Measurements from ENCODE around the gene NPTX1. TPM values are rescaled to one million over a fixed set of nuclear protein-coding genes. Genes with fewer than 3 reads are reported as not detected.

The NPTX1 gene
- total and polyA plus RNA-seq, 2 donors (not counting 1 experiment from before 2014, with no cell fraction given), result 0.07 to 0.57 TPM

- Histone ChIP-seq H3K27ac (ENCODE audit: low read length in 2 of 2) (no peak overlapping the region), H2AFZ (ENCODE audit: insufficient read depth, low read depth, low read length, poor library complexity, severe bottlenecking) (no peak overlapping the region), H4K20me1 (ENCODE audit: control insufficient read depth, insufficient read depth, low read length, poor library complexity, severe bottlenecking) (no peaks in the 10 kb centered on the region), H3K9me3 (ENCODE audit: control extremely low read depth in 1 of 3, control insufficient read depth in 2 of 3, insufficient read depth in 1 of 3, low read length in 2 of 3) (peaks cover 0 to 3% (median 0%) of the 10 kb centered on the region in 3 donors), H3K4me1 (ENCODE audit: control insufficient read depth in 2 of 2, insufficient read depth in 2 of 2, low read length in 2 of 2) (no peaks in the 10 kb centered on the region), H3K4me2 (replicated peaks; ENCODE audit: low read depth, low read length, poor library complexity, severe bottlenecking) (no peak overlapping the region), H3K36me3 (replicated peaks in 1 of 2; ENCODE audit: control extremely low read depth in 1 of 2, control insufficient read depth in 1 of 2, extremely low read depth in 1 of 2, insufficient read depth in 2 of 2, low read length in 1 of 2) (no peaks in the 10 kb centered on the region), H3K9ac (ENCODE audit: low read length) (no peak overlapping the region), H3K79me2 (ENCODE audit: control insufficient read depth, insufficient read depth, low read length) (no peaks in the 10 kb centered on the region), H3K4me3 (ENCODE audit: control extremely low read depth in 1 of 5, extremely low read depth in 1 of 5, insufficient read depth in 1 of 5, low read depth in 2 of 5, low read length in 4 of 5) (no peak overlapping the region), H3K27me3 (replicated peaks in 1 of 4; ENCODE audit: control extremely low read depth in 1 of 4, control insufficient read depth in 3 of 4, insufficient read depth in 4 of 4, low read length in 3 of 4) (peaks cover 0 to 26% (median 2%) of the 10 kb centered on the region in 4 experiments)
- no peak for ATAC-seq (ENCODE audit: low read depth)
- peaks cover under 1% of the 10 kb centered on the region for H3K4me1 Mint-ChIP-seq
- no peak overlapping the region for H3K4me3 Mint-ChIP-seq
- intact Hi-C loops (cut with micrococcal nuclease), result no loop called here
- DNase-seq, result no peak
- ChIA-PET POLR2A (no interaction called here), CTCF (no interaction called here)
- no peak for TF ChIP-seq CTCF (IDR thresholded peaks at IDR 0.05)
- no peak for TF ChIP-seq EZH2 (IDR thresholded peaks at IDR 0.05; ENCODE audit: borderline replicate concordance, insufficient read depth, low read depth, low read length, poor library complexity, severe bottlenecking)
- 82% methylated on average over 1 of the region's 2 CpGs for WGBS (ENCODE audit: insufficient coverage)
- no peaks in the 10 kb centered on the region for H3K9me3 Mint-ChIP-seq (ENCODE audit: insufficient read depth)
- H3K27me3 Mint-ChIP-seq, result peaks cover 31% of the 10 kb centered on the region
- H3K27ac Mint-ChIP-seq, result no peak overlapping the region
Measured at GRCh38 chr17:80503031-80503430, 26.6 kb upstream of the NPTX1 start.

GRCh38 chr17:80502578-80502877, 26.1 kb upstream of the NPTX1 start:
- DNase-seq (no peak), ATAC-seq (ENCODE audit: low read depth) (no peak)
- Mint-ChIP-seq H3K27me3 (peaks cover 36% of the 10 kb centered on the region), H3K4me3 (no peak overlapping the region), H3K27ac (no peak overlapping the region), H3K4me1 (peaks cover 1% of the 10 kb centered on the region), H3K9me3 (ENCODE audit: insufficient read depth) (no peaks in the 10 kb centered on the region)
- Histone ChIP-seq H3K4me2 (replicated peaks; ENCODE audit: low read depth, low read length, poor library complexity, severe bottlenecking) (no peak overlapping the region), H3K9me3 (ENCODE audit: control extremely low read depth in 1 of 3, control insufficient read depth in 2 of 3, insufficient read depth in 1 of 3, low read length in 2 of 3) (peaks cover 0 to 3% (median 0%) of the 10 kb centered on the region in 3 donors), H3K36me3 (replicated peaks in 1 of 2; ENCODE audit: control extremely low read depth in 1 of 2, control insufficient read depth in 1 of 2, extremely low read depth in 1 of 2, insufficient read depth in 2 of 2, low read length in 1 of 2) (no peaks in the 10 kb centered on the region), H4K20me1 (ENCODE audit: control insufficient read depth, insufficient read depth, low read length, poor library complexity, severe bottlenecking) (no peaks in the 10 kb centered on the region), H3K4me1 (ENCODE audit: control insufficient read depth in 2 of 2, insufficient read depth in 2 of 2, low read length in 2 of 2) (no peaks in the 10 kb centered on the region), H3K79me2 (ENCODE audit: control insufficient read depth, insufficient read depth, low read length) (no peaks in the 10 kb centered on the region), H3K27me3 (replicated peaks in 1 of 4; ENCODE audit: control extremely low read depth in 1 of 4, control insufficient read depth in 3 of 4, insufficient read depth in 4 of 4, low read length in 3 of 4) (peaks cover 0 to 26% (median 2%) of the 10 kb centered on the region in 4 experiments), H3K4me3 (ENCODE audit: control extremely low read depth in 1 of 5, extremely low read depth in 1 of 5, insufficient read depth in 1 of 5, low read depth in 2 of 5, low read length in 4 of 5) (no peak overlapping the region), H2AFZ (ENCODE audit: insufficient read depth, low read depth, low read length, poor library complexity, severe bottlenecking) (no peak overlapping the region), H3K9ac (ENCODE audit: low read length) (no peak overlapping the region), H3K27ac (ENCODE audit: low read length in 2 of 2) (no peak overlapping the region)
- intact Hi-C loops (cut with micrococcal nuclease), result no loop called here
- ChIA-PET CTCF (no interaction called here), POLR2A (no interaction called here)
- WGBS (ENCODE audit: insufficient coverage), result no CpG with 5 or more reads among the region's 5 CpGs
- TF ChIP-seq CTCF (IDR thresholded peaks at IDR 0.05) (no peak), EZH2 (IDR thresholded peaks at IDR 0.05; ENCODE audit: borderline replicate concordance, insufficient read depth, low read depth, low read length, poor library complexity, severe bottlenecking) (no peak)
